Measurements from ENCODE around the gene ADAMTS17.
A peak's percentile ranks its signal among the peaks of the same experiment; 100 is the strongest.
"Not testable (repeated sequence)": the region's sequence is repeated elsewhere in the genome, so short reads cannot be mapped to it uniquely, and the experiment has no call there.

ADAMTS17 gene

GRCh38 chr15:100341750-100342560 is at the start of gene ADAMTS17:
Gene ADAMTS17, minus strand, starts transcription at chr15:100341975. Its CDS starts 76 bp downstream, at chr15:100341899.
- DNase-seq = peak; percentile 96 to 97 (median 97)

GRCh38 chr15:100385300-100386050 is 43.7 kb upstream of the ADAMTS17 start:
- DNase-seq = peak in 1 of 3 donors; percentile 37

- no peak for DNase-seq
Measured at GRCh38 chr15:100384108-100384410, 42.3 kb upstream of the ADAMTS17 start.

- peak; percentile 46 to 51 (median 49) for DNase-seq
Measured at GRCh38 chr15:100383302-100384107, 41.7 kb upstream of the ADAMTS17 start.

- DNase-seq = no peak
Measured at GRCh38 chr15:100373942-100374341, 32.2 kb upstream of the ADAMTS17 start.

- DNase-seq = no peak
Measured at GRCh38 chr15:100373120-100373896, 31.5 kb upstream of the ADAMTS17 start.

GRCh38 chr15:100372739-100373119 is 31.0 kb upstream of the ADAMTS17 start:
- no peak for DNase-seq

GRCh38 chr15:100355342-100355741 is 13.6 kb upstream of the ADAMTS17 start:
- DNase-seq = no peak

- DNase-seq = peak; percentile 71 to 89 (median 85)
Measured at GRCh38 chr15:100353449-100353848, 11.7 kb upstream of the ADAMTS17 start.

GRCh38 chr15:100350434-100351226 is 8.9 kb upstream of the ADAMTS17 start:
- peak; percentile 56 to 78 (median 77) for DNase-seq

- DNase-seq = peak; percentile 93 to 94 (median 93)
Measured at GRCh38 chr15:100349696-100350433, 8.1 kb upstream of the ADAMTS17 start.

GRCh38 chr15:100349321-100349695 is 7.5 kb upstream of the ADAMTS17 start:
- no peak for DNase-seq

- DNase-seq = no peak
Measured at GRCh38 chr15:100348578-100348977, 6.8 kb upstream of the ADAMTS17 start.

- no peak for DNase-seq
Measured at GRCh38 chr15:100346866-100347512, 5.2 kb upstream of the ADAMTS17 start.

- DNase-seq = peak in 1 of 3 donors; percentile 21
Measured at GRCh38 chr15:100345438-100345837, 3.7 kb upstream of the ADAMTS17 start.

GRCh38 chr15:100343251-100343650 is 1.5 kb upstream of the ADAMTS17 start:
- DNase-seq = no peak

- DNase-seq = peak; percentile 22 to 58 (median 33)
Measured at GRCh38 chr15:100341239-100341749, 481 bp downstream of the ADAMTS17 start.

- peak in 2 of 3 donors; percentile 10 to 15 for DNase-seq
Measured at GRCh38 chr15:100340721-100341238, 995 bp downstream of the ADAMTS17 start.

- no peak for DNase-seq
Measured at GRCh38 chr15:100339999-100340398, 1.8 kb downstream of the ADAMTS17 start.

- DNase-seq = not testable (repeated sequence)
Measured at GRCh38 chr15:100339451-100339850, 2.3 kb downstream of the ADAMTS17 start.

All from suppressor macrophage treated with lipopolysaccharide for 1 hour (primary cell).